HCT116 (cell line): ENCODE data around the gene LCK. TPM values are rescaled to one million over a fixed set of nuclear protein-coding genes. Genes with fewer than 3 reads are reported as not detected.

Source experiments
- ATAC-seq: fragments of 200-7000 bp; cut with Tn5 transposase; 2 replicates; pipeline ENCODE4 v1.9.1; 2020; ENCODE audit warnings: mild to moderate bottlenecking, moderate library complexity
- BruUV-seq: library from RNA; stranded (reverse); fragments of 400-500 nt; replicated peaks from 2 replicates; lab custom pipeline; 2021; lab: Mats Ljungman, UMichigan
- CTCF ChIA-PET: fragments of 300-600 bp; sonication (Branson Sonifier 250); formaldehyde crosslinking; loops from one replicate; lab custom pipeline; 2021; ENCODE audit warnings: antibody characterized with exemption; lab: Charles Lee
- POLR2A ChIA-PET: fragments of 300-600, 350-600 bp; sonication (Branson Sonifier 250); formaldehyde crosslinking; loops from one replicate; lab custom pipeline; 2021; ENCODE audit warnings: antibody characterized with exemption; lab: Charles Lee
- RAD21 ChIA-PET, 2 experiments: fragments of 300-600 bp; sonication (Branson Sonifier 250); formaldehyde crosslinking; loops; one replicate each; lab custom pipeline; 2023; ENCODE audit warnings: low total read pairs in 2 of 2; ENCODE audit not compliant: uncharacterized antibody in 2 of 2, unreplicated experiment in 2 of 2, low non-redundant PET in 1 of 2; lab: Charles Lee
- DNase-seq: peaks from one replicate; pipeline ENCODE4 v3.0.0-alpha.2; 2010; ENCODE audit warnings: low read depth, low spot score
- H2AFZ ChIP-seq: fragments of 200-600 bp; shearing (Covaris generic), sonication (generic); 2 replicates; pipeline ENCODE4 v1.6.1; 2017; ENCODE audit warnings: low read depth, mixed run types, mixed read lengths, antibody characterized with exemption, low read length; ENCODE audit not compliant: poor library complexity, severe bottlenecking
- H3K27ac ChIP-seq: 2 replicates; pipeline ENCODE4 v1.5.1; 2012; ENCODE audit warnings: low read depth, low read length
- H3K27me3 ChIP-seq: fragments of 200-600 bp; sonication (generic); 2 replicates; pipeline ENCODE4 v1.6.1; 2016; ENCODE audit warnings: mixed run types, low read length, mixed read lengths; ENCODE audit not compliant: insufficient read depth
- H3K36me3 ChIP-seq, 2 experiments: fragments of 200-500 bp in 1 of 2; fragments of 200-600 bp in 1 of 2; sonication (Bioruptor generic) in 1 of 2; sonication (generic) in 1 of 2; 2 replicates each; pipeline versions ENCODE4 v1.5.1 to v1.6.1; 2014 to 2016; ENCODE audit warnings: low read length in 2 of 2, inconsistent platforms in 1 of 2, mixed read lengths in 1 of 2, mixed run types in 1 of 2; ENCODE audit not compliant: insufficient read depth in 2 of 2, control insufficient read depth in 1 of 2
- H3K4me1 ChIP-seq, 2 experiments: fragments of 200-600 bp in 1 of 2; sonication (generic) in 1 of 2; 2 replicates each; pipeline versions ENCODE4 v1.5.1 to v1.6.1; 2012 to 2017; ENCODE audit warnings: low read length in 2 of 2, inconsistent platforms in 1 of 2, mild to moderate bottlenecking in 1 of 2, mixed read lengths in 1 of 2, mixed run types in 1 of 2, moderate library complexity in 1 of 2; ENCODE audit not compliant: insufficient read depth in 2 of 2, control insufficient read depth in 1 of 2
- H3K4me2 ChIP-seq: fragments of 200-600 bp; sonication (generic); 2 replicates; pipeline ENCODE4 v1.6.1; 2017; ENCODE audit warnings: mixed run types, low read length, mixed read lengths
- H3K4me3 ChIP-seq, 2 experiments: fragments of 200-600 bp in 1 of 2; sonication (generic) in 1 of 2; replicated peaks in 1 of 2; 2 replicates each; pipeline ENCODE4 v1.5.1; 2011 to 2016; ENCODE audit warnings: low read length in 2 of 2, control low read depth in 1 of 2, low read depth in 1 of 2, mild to moderate bottlenecking in 1 of 2, mixed read lengths in 1 of 2, mixed run types in 1 of 2
- H3K79me2 ChIP-seq: fragments of 200-600 bp; sonication (generic); 2 replicates; pipeline ENCODE4 v1.6.1; 2017; ENCODE audit warnings: mild to moderate bottlenecking, mixed run types, low read length, moderate library complexity, mixed read lengths; ENCODE audit not compliant: insufficient read depth
- H3K9ac ChIP-seq: fragments of 200-600 bp; sonication (generic); 2 replicates; pipeline ENCODE4 v1.6.1; 2016; ENCODE audit warnings: low read length, mixed read lengths
- H3K9me2 ChIP-seq: fragments of 200-600 bp; sonication (generic), shearing (Covaris generic); 2 replicates; pipeline ENCODE4 v1.6.1; 2017; ENCODE audit warnings: mixed run types, mild to moderate bottlenecking, moderate library complexity; ENCODE audit not compliant: insufficient read depth
- H3K9me3 ChIP-seq, 2 experiments: fragments of 200-500 bp in 1 of 2; fragments of 200-600 bp in 1 of 2; sonication (Bioruptor generic) in 1 of 2; sonication (generic) in 1 of 2; 2 replicates each; pipeline ENCODE4 v1.6.1; 2014 to 2017; ENCODE audit warnings: low read length in 2 of 2, mixed read lengths in 2 of 2, inconsistent platforms in 1 of 2, low read depth in 1 of 2, mild to moderate bottlenecking in 1 of 2, mixed run types in 1 of 2, moderate library complexity in 1 of 2; ENCODE audit not compliant: control insufficient read depth in 1 of 2, insufficient read depth in 1 of 2
- H4K20me1 ChIP-seq: fragments of 200-600 bp; sonication (generic), shearing (Covaris generic); 2 replicates; pipeline ENCODE4 v1.6.1; 2017; ENCODE audit warnings: mixed run types, mild to moderate bottlenecking, moderate library complexity; ENCODE audit not compliant: insufficient read depth
- ATF3 ChIP-seq: IDR thresholded peaks from 2 replicates; pipeline ENCODE4 v1.6.1; 2012
- CTCF ChIP-seq, 3 experiments: fragments of 200-600 bp in 1 of 3; sonication (generic) in 1 of 3; IDR thresholded peaks in 2 of 3; conservative IDR thresholded peaks in 1 of 3; 2 replicates each; pipeline ENCODE4 v1.5.1; 2012 to 2017; ENCODE audit warnings: low read depth in 2 of 3, low read length in 2 of 3, antibody characterized with exemption in 1 of 3, borderline replicate concordance in 1 of 3, control low read depth in 1 of 3, mild to moderate bottlenecking in 1 of 3, mixed read lengths in 1 of 3, mixed run types in 1 of 3, moderate library complexity in 1 of 3; ENCODE audit not compliant: insufficient read depth in 1 of 3
- FOSL1 ChIP-seq: IDR thresholded peaks from 2 replicates; pipeline ENCODE4 v1.6.1; 2012; ENCODE audit warnings: low read depth
- JUND ChIP-seq: IDR thresholded peaks from 2 replicates; pipeline ENCODE4 v1.6.1; 2012
- POLR2AphosphoS5 ChIP-seq: IDR thresholded peaks from 2 replicates; pipeline ENCODE4 v1.6.1; 2011; ENCODE audit warnings: mild to moderate bottlenecking, low read depth, low read length, moderate library complexity
- RAD21 ChIP-seq: IDR thresholded peaks from 2 replicates; pipeline ENCODE4 v1.6.1; 2012; ENCODE audit warnings: low read depth, mild to moderate bottlenecking
- SIN3A ChIP-seq: IDR thresholded peaks from 2 replicates; pipeline ENCODE4 v1.6.1; 2012; ENCODE audit warnings: low read depth
- SP1 ChIP-seq: IDR thresholded peaks from 2 replicates; pipeline ENCODE4 v1.6.1; 2012; ENCODE audit warnings: low read depth
- YY1 ChIP-seq: IDR thresholded peaks from 2 replicates; pipeline ENCODE4 v1.6.1; 2011; ENCODE audit warnings: low read length, low read depth, moderate library complexity, mild to moderate bottlenecking; ENCODE audit not compliant: insufficient replicate concordance; ENCODE audit errors: extremely low read depth
- ZFX ChIP-seq: fragments of 450-650 bp; IDR thresholded peaks from 2 replicates; pipeline ENCODE4 v1.6.1; 2017
- intact Hi-C: fragments of 100-400 bp; cut with micrococcal nuclease; formaldehyde crosslinking; loops from 2 replicates; pipeline ENCODE4 v1.10.0; 2022
- total RNA-seq: library from RNA; stranded (reverse); gene quantifications from one replicate; pipeline ENCODE4 v1.2.1, GENCODE V29; 2021; ENCODE audit not compliant: unreplicated experiment

The LCK gene
- total RNA-seq, 1 experiment from 2014 or later: 0.79 TPM

GRCh38 chr1:32334274-32334861 lies 83.3 kb downstream of the LCK start:
- POLR2A ChIA-PET: interaction anchor here (0.7 kb wide), 2 partner anchors 9 to 17 kb away, joined by 3 read pairs; no protein-coding TSS in a partner anchor
- CTCF ChIA-PET: no interaction called here
- intact Hi-C loops: no loop called here
- Histone ChIP-seq H3K4me3 (peak overlapping the region; percentile 61 to 77), H3K36me3 (peaks cover 6 to 35% of the 10 kb centered on the region in 2 experiments; a peak in 3 of 4 replicates), H4K20me1 (no peaks in the 10 kb centered on the region), H3K4me1 (peaks cover 22 to 62% of the 10 kb centered on the region in 2 experiments), H3K27me3 (no peaks in the 10 kb centered on the region), H3K9me2 (no peaks in the 10 kb centered on the region), H2AFZ (no peak overlapping the region), H3K79me2 (peaks cover 24% of the 10 kb centered on the region), H3K9me3 (no peaks in the 10 kb centered on the region), H3K9ac (peak overlapping the region; percentile 78), H3K4me2 (peak overlapping the region; percentile 93), H3K27ac (peak overlapping the region; percentile 70; the same call in 1 of the 2 replicates)
- RAD21 ChIA-PET: no interaction called here
- DNase-seq: no peak
- TF ChIP-seq POLR2AphosphoS5: peak; percentile 33; the same call in 1 of the 2 replicates
- no peak for TF ChIP-seq ZFX
- BruUV-seq: no TSS peak
- ATAC-seq: no peak

GRCh38 chr1:32334864-32335534 lies 83.9 kb downstream of the LCK start:
- Histone ChIP-seq H3K9me2 (no peaks in the 10 kb centered on the region), H3K79me2 (peaks cover 24% of the 10 kb centered on the region), H3K9me3 (no peaks in the 10 kb centered on the region), H3K4me3 (peak overlapping the region; percentile 61 to 77), H3K27ac (peak overlapping the region; percentile 70), H3K9ac (peak overlapping the region; percentile 78), H4K20me1 (no peaks in the 10 kb centered on the region), H2AFZ (no peak overlapping the region), H3K36me3 (peaks cover 6 to 29% of the 10 kb centered on the region in 2 experiments; a peak in 3 of 4 replicates), H3K4me1 (peaks cover 22 to 62% of the 10 kb centered on the region in 2 experiments), H3K27me3 (no peaks in the 10 kb centered on the region), H3K4me2 (peak overlapping the region; percentile 93)
- BruUV-seq: no TSS peak
- ChIA-PET POLR2A (interaction anchor here (1.2 to 2.1 kb wide), 4 partner anchors 11 to 155 kb away, joined by 4 to 22 read pairs (median 11); partner anchors contain the start of gene TXLNA), RAD21 (no interaction called here), CTCF (no interaction called here)
- intact Hi-C loops: no loop called here
- TF ChIP-seq YY1: no peak
- TF ChIP-seq ATF3: no peak
- TF ChIP-seq RAD21: peak; percentile 33
- TF ChIP-seq SP1: no peak
- no peak for TF ChIP-seq SIN3A
- peak; percentile 41 to 80 (median 61); a peak in 5 of 6 replicates for TF ChIP-seq CTCF (IDR thresholded peaks at IDR 0.05 in 2 of 3, conservative IDR thresholded peaks at IDR 0.05 in 1 of 3; ENCODE audit: borderline replicate concordance in 1 of 3, insufficient read depth in 1 of 3, low read depth in 2 of 3, low read length in 2 of 3)
- no peak for TF ChIP-seq JUND
- TF ChIP-seq FOSL1: no peak
- DNase-seq: no peak
- ATAC-seq: peak; percentile 47
